MV-4-11 (cell line): Measurements from ENCODE around the gene ENPP1.

Experiments
- DNase-seq: peaks from one replicate; lab custom pipeline; 2025; lab: John Stamatoyannopoulos, UW

The ENPP1 gene

DNA sequence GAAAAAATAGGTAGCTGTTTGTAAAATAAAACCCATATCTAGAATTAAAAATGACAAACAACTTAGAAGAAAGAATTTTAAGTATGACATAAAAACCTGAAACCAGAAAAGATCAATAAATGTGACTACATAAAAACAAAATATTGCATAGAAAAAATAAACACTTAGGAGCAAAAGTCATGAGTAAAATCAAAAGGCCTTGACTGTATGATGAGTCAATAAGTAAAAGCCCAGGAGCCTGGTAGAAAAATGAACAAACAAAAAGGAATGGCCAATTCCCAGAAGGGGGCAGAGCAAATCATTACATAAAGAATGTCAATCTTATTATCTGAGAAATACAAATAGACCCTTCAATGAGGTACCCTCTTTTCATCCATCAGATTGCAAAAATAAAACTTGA lies 20.7 kb upstream of the ENPP1 start:
- DNase-seq = no peak

- no peak for DNase-seq
Measured at GRCh38 chr6:131787766-131788712, 19.8 kb upstream of the ENPP1 start.

DNA sequence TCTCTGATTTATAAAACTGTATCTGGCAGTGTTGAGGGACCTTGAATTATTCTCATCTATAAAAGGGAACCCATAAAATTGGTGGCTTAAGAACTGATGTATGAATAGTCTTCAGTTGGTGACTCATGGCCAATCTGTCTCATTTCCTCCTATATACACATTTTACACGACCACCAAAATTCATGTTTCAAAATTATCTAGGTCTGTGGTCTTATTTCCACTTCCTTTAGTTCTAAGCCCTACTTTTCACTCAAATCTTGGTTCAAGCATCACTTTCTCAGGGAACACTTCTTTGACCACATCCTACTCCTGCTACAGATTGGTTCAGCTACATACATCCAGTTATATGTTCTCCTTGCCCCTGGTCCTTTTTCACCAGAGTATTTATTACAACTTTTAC lies 18.6 kb upstream of the ENPP1 start:
- peak; percentile 95 for DNase-seq

- DNase-seq = no peak
Measured at GRCh38 chr6:131791476-131791875, 16.3 kb upstream of the ENPP1 start.

DNA sequence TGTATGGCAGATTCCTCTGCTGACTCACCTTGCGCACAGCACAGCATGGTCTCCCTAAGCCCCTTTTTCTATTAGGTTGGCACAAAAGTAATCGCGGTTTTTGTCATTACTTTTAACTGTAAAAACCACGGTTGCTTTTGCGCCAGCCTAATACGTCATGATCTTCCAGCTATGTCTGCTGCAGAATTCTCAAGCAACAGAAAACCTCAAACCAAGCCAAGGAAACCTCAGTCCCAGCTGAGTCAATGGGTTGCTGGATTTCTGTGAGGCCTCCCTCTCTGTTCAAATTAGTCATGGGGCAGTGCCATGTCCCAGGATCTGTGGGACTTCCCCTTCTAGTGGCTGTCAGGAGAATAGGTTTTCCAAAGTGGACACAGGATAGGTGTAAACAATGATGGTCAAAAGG lies 15.7 kb upstream of the ENPP1 start:
- peak; percentile 77 for DNase-seq

DNA sequence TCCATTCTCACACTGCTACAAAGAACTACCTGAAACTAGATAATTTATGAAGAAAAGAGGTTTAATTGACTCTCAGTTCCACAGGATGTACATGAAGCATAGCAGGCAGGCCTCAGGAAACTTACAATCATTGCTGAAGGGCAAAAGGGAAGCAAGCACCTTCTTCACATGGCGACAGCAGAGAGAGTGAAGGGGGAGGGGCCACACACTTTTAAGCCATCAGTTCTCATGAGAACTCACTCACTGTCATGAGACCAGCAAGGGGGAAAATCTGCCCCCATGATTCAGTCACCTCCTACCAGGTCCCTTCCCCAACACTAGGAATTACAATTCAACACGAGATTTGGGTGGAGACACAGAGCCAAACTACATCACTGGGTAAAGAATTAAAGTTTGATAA lies 12.5 kb upstream of the ENPP1 start:
- no peak for DNase-seq

GRCh38 chr6:131802347-131802746 lies 5.5 kb upstream of the ENPP1 start:
- DNase-seq = no peak

DNA sequence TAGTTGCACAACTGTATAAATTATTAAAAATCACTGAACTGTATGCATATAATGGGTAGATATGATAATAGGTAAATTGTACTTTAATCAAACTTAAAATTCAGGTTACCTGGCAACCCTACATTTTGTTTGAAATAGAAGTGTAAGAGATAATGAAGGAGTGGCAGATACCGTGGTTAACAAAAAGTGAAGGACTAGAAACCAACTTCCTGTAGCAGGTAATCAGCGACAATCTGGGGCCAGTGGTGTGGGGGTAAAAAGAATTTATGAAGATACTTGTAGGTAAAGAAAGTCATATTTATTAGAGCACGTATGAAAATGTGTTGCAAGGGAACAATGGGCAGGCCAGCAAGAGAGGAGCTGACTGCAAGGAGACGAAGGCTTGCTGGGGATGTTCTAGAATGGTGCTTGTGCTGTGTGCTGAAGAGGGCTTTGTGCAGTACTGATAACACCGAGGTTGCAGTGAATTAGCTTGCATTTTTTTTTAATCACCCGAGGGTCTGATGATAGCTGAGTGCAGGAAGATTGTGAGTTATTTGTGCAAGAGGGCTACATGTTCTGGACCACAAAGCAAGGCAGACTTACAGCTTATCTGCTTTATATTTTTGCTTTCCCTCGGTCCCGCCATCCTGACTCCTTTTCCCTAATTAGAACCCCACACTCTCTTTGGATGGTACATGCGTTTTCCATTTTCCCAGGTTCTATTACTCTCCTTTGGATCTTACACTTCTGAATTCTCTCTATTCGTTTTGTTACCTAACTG lies 4.6 kb upstream of the ENPP1 start:
- DNase-seq = no peak

DNA sequence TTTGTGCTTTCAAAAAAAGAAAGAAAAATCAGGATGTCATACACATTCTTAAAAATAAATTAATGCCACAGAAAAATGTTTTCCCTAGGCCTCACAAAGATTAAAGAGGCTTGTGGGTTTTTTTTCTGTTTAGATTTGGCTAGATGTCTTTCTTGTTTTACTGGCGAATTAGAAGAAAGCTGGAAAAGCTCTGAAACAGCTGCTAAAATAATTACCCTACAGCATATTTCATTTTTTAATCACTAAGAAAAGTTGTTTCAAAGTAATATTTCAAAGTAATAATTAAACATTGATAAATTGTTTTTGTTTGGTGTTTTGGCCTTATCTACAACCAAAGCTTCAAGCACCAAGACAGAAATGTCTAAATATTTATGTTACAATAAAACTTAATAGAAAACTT lies 3.7 kb upstream of the ENPP1 start:
- DNase-seq = no peak

DNA sequence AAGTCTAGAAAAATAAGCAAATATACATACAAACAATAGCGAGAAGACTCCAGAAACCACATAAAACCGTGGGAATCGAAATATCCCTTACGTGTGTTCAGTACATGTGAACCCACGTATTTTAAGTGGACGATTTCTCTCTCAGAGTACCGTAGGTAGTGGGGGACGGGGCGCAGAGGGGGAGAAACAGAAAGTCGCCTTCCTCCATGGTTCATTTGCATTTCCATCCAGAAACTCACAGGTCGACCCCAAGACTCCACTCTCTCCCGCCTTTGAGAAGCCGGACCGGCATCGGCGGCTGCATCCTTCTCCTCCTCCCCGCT lies 538 bp upstream of the ENPP1 start:
- no peak for DNase-seq

- DNase-seq = no peak
Measured at GRCh38 chr6:131808460-131809269, 845 bp downstream of the ENPP1 start.

DNA sequence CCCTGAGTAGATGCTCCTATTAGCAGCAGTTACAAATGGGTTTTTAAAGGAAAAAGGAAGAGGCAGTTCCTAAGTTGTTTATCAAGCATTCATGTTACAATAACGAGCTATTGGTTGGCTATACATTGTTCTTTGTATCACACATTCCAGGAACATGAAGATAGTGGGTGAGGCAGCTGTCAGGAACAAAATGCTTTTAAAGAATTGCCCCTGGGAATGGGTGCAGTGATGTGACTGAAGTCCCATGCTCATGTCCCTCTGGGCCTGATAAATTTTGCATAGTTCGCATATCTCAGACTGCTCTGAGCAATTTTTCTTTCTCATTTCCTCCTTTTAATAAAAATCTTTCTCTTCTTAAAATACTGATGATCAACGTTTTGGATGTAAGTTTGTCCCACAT lies 3.7 kb downstream of the ENPP1 start:
- DNase-seq = no peak

- no peak for DNase-seq
Measured at GRCh38 chr6:131813991-131814390, 6.2 kb downstream of the ENPP1 start.

DNA sequence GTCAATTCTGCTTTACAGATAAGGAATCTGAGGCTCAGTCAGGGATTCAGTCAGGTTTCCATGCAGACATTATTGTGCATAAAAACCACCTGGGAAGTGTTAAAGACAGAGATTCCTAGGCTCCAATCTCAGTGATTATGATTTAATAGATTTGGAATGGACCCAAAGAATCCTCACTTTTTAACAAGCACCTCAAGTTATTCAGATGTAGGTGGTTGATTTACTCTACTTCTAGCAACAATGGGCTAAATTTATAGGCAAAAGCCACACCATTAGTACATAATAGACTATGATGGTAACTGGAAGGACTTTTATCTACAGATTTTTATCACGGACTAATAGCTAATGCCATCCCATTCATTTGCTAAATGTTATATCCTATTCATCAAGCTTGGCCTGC lies 9.0 kb downstream of the ENPP1 start:
- no peak for DNase-seq

- no peak for DNase-seq
Measured at GRCh38 chr6:131819572-131820124, 11.8 kb downstream of the ENPP1 start.

DNA sequence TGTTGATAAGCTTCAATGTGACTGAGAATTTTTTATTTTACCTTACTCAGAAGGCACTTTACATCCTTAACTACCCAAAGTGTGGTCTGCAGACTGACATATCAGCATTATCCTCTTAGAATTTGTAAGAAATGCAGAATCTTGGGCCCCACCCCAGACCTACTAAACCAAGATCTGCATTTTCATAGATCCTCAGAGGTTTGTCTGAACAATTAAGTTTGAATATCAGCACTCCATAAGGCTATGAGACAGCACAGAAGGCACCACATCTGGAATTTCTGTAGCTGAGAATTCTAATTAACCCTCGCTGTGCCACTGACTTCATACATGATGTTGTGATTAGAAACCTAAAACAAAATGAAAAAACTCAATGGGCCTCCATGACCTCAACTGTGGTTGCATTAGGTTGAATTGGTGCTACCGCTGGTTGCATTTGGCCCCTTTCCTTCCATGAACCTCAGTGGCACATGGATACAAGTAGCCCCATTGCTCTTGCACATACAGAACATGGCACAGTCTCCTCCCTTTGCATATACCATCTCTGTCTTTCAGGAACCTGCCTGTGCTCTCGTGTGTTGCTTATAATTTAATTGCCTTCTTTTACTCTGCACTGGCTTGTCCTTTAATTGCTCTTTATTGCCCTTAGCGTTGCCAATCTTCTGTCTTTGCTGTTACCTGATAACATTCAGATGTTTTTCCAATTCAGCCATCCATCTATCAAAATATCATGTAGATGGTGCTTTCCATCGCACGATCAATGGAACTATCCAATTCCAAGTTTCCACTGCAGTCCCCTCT lies 13.4 kb downstream of the ENPP1 start:
- no peak for DNase-seq

DNA sequence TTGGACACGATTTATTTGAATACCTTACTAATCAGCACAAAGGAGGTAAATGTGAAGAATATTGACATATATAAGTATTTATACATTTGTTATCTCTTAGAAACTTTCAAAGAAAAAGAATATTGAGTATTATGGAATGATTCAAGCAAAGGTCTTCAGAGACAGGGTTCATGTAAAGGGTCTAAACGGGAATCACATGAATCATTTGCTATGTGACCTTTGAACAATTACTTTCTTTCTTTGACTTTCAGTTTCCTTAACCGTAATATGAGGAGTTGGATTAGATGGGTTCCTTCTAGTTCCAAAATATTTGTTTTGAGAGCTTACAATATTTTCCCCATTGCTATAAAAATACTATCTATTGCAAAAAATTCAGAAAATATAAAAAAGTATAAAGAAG lies 14.3 kb downstream of the ENPP1 start:
- DNase-seq = no peak

GRCh38 chr6:131823276-131823902 lies 15.6 kb downstream of the ENPP1 start:
- DNase-seq = no peak

DNA sequence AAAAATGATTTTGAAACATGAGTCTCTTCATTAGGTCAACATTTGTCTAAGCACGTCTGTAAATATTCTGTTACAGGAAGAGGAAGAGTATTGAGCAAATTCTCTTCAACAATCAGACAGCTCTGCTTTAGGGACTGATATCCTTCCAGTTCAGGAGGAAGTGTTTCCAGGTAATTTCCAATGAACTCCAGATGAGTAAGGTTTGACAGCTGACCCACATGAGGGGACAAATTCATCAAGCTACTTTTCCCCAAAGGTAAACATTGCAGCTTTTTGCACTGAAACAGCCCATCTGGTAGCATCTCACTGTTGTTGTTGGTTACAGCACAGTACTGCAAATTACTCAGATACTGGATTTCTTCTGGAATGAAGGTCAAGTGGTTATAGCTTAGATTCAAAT lies 18.1 kb downstream of the ENPP1 start:
- DNase-seq = no peak

- no peak for DNase-seq
Measured at GRCh38 chr6:131828080-131828479, 20.3 kb downstream of the ENPP1 start.

GRCh38 chr6:131828951-131829350 lies 21.1 kb downstream of the ENPP1 start:
- DNase-seq = no peak
